HepG2 (cell line): ENCODE results near the gene OIT3.

Experiments used
- BCL6 ChIP-seq: IDR thresholded peaks from 2 replicates; pipeline ENCODE4 v1.6.1; 2016; ENCODE audit warnings: missing genetic modification reagents, missing compliant biosample characterization
- CTCF ChIP-seq: sonication (generic); formaldehyde crosslinking; IDR thresholded peaks from 2 replicates; pipeline ENCODE4 v1.5.0; 2020; ENCODE audit warnings: mild to moderate bottlenecking, missing genetic modification reagents, moderate library complexity
- DNMT1 ChIP-seq: sonication (generic); formaldehyde crosslinking; IDR thresholded peaks from 2 replicates; pipeline ENCODE4 v1.5.1; 2020; ENCODE audit warnings: mild to moderate bottlenecking, missing genetic modification reagents
- NFIC ChIP-seq: IDR thresholded peaks from 2 replicates; pipeline ENCODE4 v1.6.1; 2012; ENCODE audit warnings: mild to moderate bottlenecking, low read length, inconsistent platforms
- NFRKB ChIP-seq: fragments of 450-650 bp; IDR thresholded peaks from 2 replicates; pipeline ENCODE4 v1.6.1; 2017
- RARA ChIP-seq: IDR thresholded peaks from 2 replicates; pipeline ENCODE4 v1.6.1; 2016; ENCODE audit warnings: missing genetic modification reagents, missing compliant biosample characterization

GRCh38 chr10:72981028-72981881 is 87.7 kb downstream of the OIT3 start:
- TF ChIP-seq BCL6 (CRISPR knock-in tag), result no peak
- TF ChIP-seq DNMT1 (CRISPR knock-in tag), result no peak
- no peak for TF ChIP-seq NFRKB
- TF ChIP-seq RARA (CRISPR knock-in tag), result no peak
- no peak for TF ChIP-seq NFIC
- no peak for TF ChIP-seq CTCF (CRISPR knock-in tag)
